GM23338 (cell line): ENCODE results near the gene KCNJ6. TPM values are rescaled to one million over a fixed set of nuclear protein-coding genes. Genes with fewer than 3 reads are reported as not detected.

Experiments used
- ATAC-seq: fragments of 200-7000 bp; cut with Tn5 transposase; 3 replicates; pipeline ENCODE4 v1.9.1; 2020
- DNase-seq: peaks from one replicate; pipeline ENCODE4 v3.0.0-alpha.2; 2015; ENCODE audit warnings: low spot score
- H2AFZ ChIP-seq: fragments of 200-600 bp; sonication (generic); 2 replicates; pipeline ENCODE4 v1.8.0; 2016; ENCODE audit warnings: antibody characterized with exemption, mild to moderate bottlenecking, moderate library complexity
- H3F3A ChIP-seq: fragments of 200-600 bp; sonication (generic); replicated peaks from 2 replicates; pipeline ENCODE4 v1.8.0; 2017; ENCODE audit warnings: antibody characterized with exemption, mixed run types, low read depth
- H3K27ac ChIP-seq: fragments of 200-600 bp; sonication (generic); 2 replicates; pipeline ENCODE4 v1.6.1; 2016; ENCODE audit warnings: low read depth
- H3K27me3 ChIP-seq: fragments of 200-600 bp; sonication (generic); 2 replicates; pipeline ENCODE4 v1.8.0; 2016; ENCODE audit warnings: mild to moderate bottlenecking, mixed run types, moderate library complexity; ENCODE audit not compliant: insufficient read depth
- H3K36me3 ChIP-seq: fragments of 200-600 bp; sonication (generic); 2 replicates; pipeline ENCODE4 v1.8.0; 2016; ENCODE audit warnings: mild to moderate bottlenecking; ENCODE audit not compliant: insufficient read depth
- H3K4me1 ChIP-seq: fragments of 200-600 bp; sonication (generic); 2 replicates; pipeline ENCODE4 v1.8.0; 2016; ENCODE audit warnings: mild to moderate bottlenecking, moderate library complexity; ENCODE audit not compliant: insufficient read depth
- H3K4me2 ChIP-seq: fragments of 200-600 bp; sonication (generic); 2 replicates; pipeline ENCODE4 v1.7.1; 2017; ENCODE audit warnings: mixed run types
- H3K4me3 ChIP-seq: fragments of 200-600 bp; sonication (generic); 2 replicates; pipeline ENCODE4 v1.6.1; 2016; ENCODE audit warnings: mixed run types
- H3K79me2 ChIP-seq: fragments of 200-600 bp; sonication (generic); replicated peaks from 2 replicates; pipeline ENCODE4 v1.8.0; 2017; ENCODE audit warnings: mild to moderate bottlenecking; ENCODE audit not compliant: insufficient read depth
- H3K9me2 ChIP-seq: fragments of 200-600 bp; sonication (generic); 2 replicates; pipeline ENCODE4 v1.8.0; 2017; ENCODE audit not compliant: insufficient read depth
- H4K20me1 ChIP-seq: fragments of 200-600 bp; sonication (generic); replicated peaks from 2 replicates; pipeline ENCODE4 v1.8.0; 2017; ENCODE audit warnings: mild to moderate bottlenecking; ENCODE audit not compliant: insufficient read depth
- H3K27ac Mint-ChIP-seq: 2 replicates; pipeline ENCODE4 v1.8.0; 2020; ENCODE audit warnings: inconsistent platforms, mild to moderate bottlenecking, moderate library complexity, mixed read lengths
- H3K27me3 Mint-ChIP-seq: 3 replicates; pipeline ENCODE4 v1.8.0; 2022; ENCODE audit warnings: low read depth, mild to moderate bottlenecking, moderate library complexity, mixed read lengths, inconsistent platforms; ENCODE audit not compliant: insufficient read depth, poor library complexity
- H3K36me3 Mint-ChIP-seq: 3 replicates; pipeline ENCODE4 v1.8.0; 2021; ENCODE audit warnings: low read depth, mild to moderate bottlenecking, inconsistent platforms, moderate library complexity, mixed read lengths
- H3K4me1 Mint-ChIP-seq: 3 replicates; pipeline ENCODE4 v1.8.0; 2020; ENCODE audit warnings: mild to moderate bottlenecking, inconsistent platforms, mixed read lengths
- H3K4me3 Mint-ChIP-seq: 3 replicates; pipeline ENCODE4 v1.8.0; 2021; ENCODE audit warnings: moderate library complexity, mild to moderate bottlenecking, inconsistent platforms, mixed read lengths
- H3K9me3 Mint-ChIP-seq: 3 replicates; pipeline ENCODE4 v1.8.0; 2020; ENCODE audit warnings: moderate library complexity, mild to moderate bottlenecking, inconsistent platforms, mixed read lengths
- CREB1 ChIP-seq: fragments of 250-450 bp; sonication (Bioruptor Pico); IDR thresholded peaks from 2 replicates; pipeline ENCODE4 v1.5.0; 2020; ENCODE audit warnings: low read depth, mild to moderate bottlenecking, moderate library complexity
- EZH2 ChIP-seq: fragments of 200-600 bp; sonication (generic); IDR thresholded peaks from one replicate; pipeline ENCODE4 v1.8.0; 2017; ENCODE audit warnings: antibody characterized with exemption, mild to moderate bottlenecking, low read depth; ENCODE audit not compliant: unreplicated experiment
- EZH2phosphoT487 ChIP-seq: fragments of 200-600 bp; sonication (generic); IDR thresholded peaks from one replicate; pipeline ENCODE4 v1.8.1; 2018; ENCODE audit warnings: antibody characterized with exemption; ENCODE audit not compliant: unreplicated experiment
- JUNB ChIP-seq: IDR thresholded peaks from one replicate; pipeline ENCODE4 v1.6.1; 2016; ENCODE audit warnings: antibody characterized with exemption; ENCODE audit not compliant: unreplicated experiment
- NANOG ChIP-seq: IDR thresholded peaks from 2 replicates; pipeline ENCODE4 v1.6.1; 2016; ENCODE audit warnings: antibody characterized with exemption, borderline replicate concordance
- POLR2AphosphoS5 ChIP-seq: IDR thresholded peaks from 2 replicates; pipeline ENCODE4 v1.6.1; 2016; ENCODE audit warnings: antibody characterized with exemption, low read depth
- STAT1 ChIP-seq: IDR thresholded peaks from one replicate; pipeline ENCODE4 v1.6.1; 2016; ENCODE audit warnings: antibody characterized with exemption; ENCODE audit not compliant: unreplicated experiment
- ZNF114 ChIP-seq: fragments of 250-450 bp; sonication (Bioruptor Pico); IDR thresholded peaks from 2 replicates; pipeline ENCODE4 v1.5.0; 2020; ENCODE audit warnings: mild to moderate bottlenecking, moderate library complexity
- ZNF331 ChIP-seq: fragments of 250-450 bp; sonication (Bioruptor Pico); IDR thresholded peaks from 2 replicates; pipeline ENCODE4 v1.5.0; 2020; ENCODE audit warnings: low read depth, mild to moderate bottlenecking, moderate library complexity
- ZNF462 ChIP-seq: fragments of 250-450 bp; sonication (Bioruptor Pico); IDR thresholded peaks from 2 replicates; pipeline ENCODE4 v1.5.0; 2020; ENCODE audit warnings: mild to moderate bottlenecking, moderate library complexity
- polyA plus RNA-seq: library from polyadenylated mRNA; unstranded; fragments of >200 nt; fragmentation: Nextera tagmentation; extraction: Ambion mirVana; gene quantifications from 2 replicates; pipeline ENCODE4 v1.2.1, GENCODE V29; 2016
- total RNA-seq: library from RNA; depleted of rRNA; stranded (reverse); fragments of >200 nt; shearing (Covaris generic); gene quantifications from 2 replicates; pipeline ENCODE4 v1.2.3, GENCODE V29; 2014
- TF ChIP-seq, protein P1 (sequence below): IDR thresholded peaks from one replicate; pipeline ENCODE4 v1.6.1; 2018; ENCODE audit warnings: antibody characterized with exemption; ENCODE audit not compliant: unreplicated experiment
- TF ChIP-seq, protein P2 (sequence below): IDR thresholded peaks from 2 replicates; pipeline ENCODE4 v1.6.1; 2016; ENCODE audit warnings: antibody characterized with exemption
- TF ChIP-seq, protein P3 (sequence below), 2 experiments: fragments of 200-600 bp in 1 of 2; sonication (generic) in 1 of 2; conservative IDR thresholded peaks; 2 replicates each; pipeline versions ENCODE4 v1.5.1 to v1.6.1; 2016 to 2017; ENCODE audit warnings: antibody characterized with exemption in 2 of 2, low read depth in 2 of 2, mild to moderate bottlenecking in 2 of 2, moderate library complexity in 1 of 2

Gene KCNJ6
- total and polyA plus RNA-seq, 2 experiments from 2014 or later = 0.48 to 0.52 TPM

GRCh38 chr21:37766129-37766528 is 150.1 kb downstream of the KCNJ6 start:
- Histone ChIP-seq H3K27me3 (no peaks in the 10 kb centered on the region), H3K79me2 (no peaks in the 10 kb centered on the region), H3K9me2 (no peaks in the 10 kb centered on the region), H3K36me3 (peaks cover 4% of the 10 kb centered on the region; the same call in 1 of the 2 replicates), H4K20me1 (no peaks in the 10 kb centered on the region), H3K4me1 (no peaks in the 10 kb centered on the region), H3K4me3 (no peak overlapping the region), H3K4me2 (no peak overlapping the region), H3F3A (no peaks in the 10 kb centered on the region), H2AFZ (no peak overlapping the region), H3K27ac (no peak overlapping the region)
- ATAC-seq (no peak), DNase-seq (no peak)
- peaks cover 2% of the 10 kb centered on the region for H3K27me3 Mint-ChIP-seq
- peaks cover 15% of the 10 kb centered on the region; the same call in 2 of the 3 replicates for H3K36me3 Mint-ChIP-seq
- no peak overlapping the region for H3K4me3 Mint-ChIP-seq
- H3K4me1 Mint-ChIP-seq = peaks cover 5% of the 10 kb centered on the region; the same call in 2 of the 3 replicates
- TF ChIP-seq, protein P1, sequence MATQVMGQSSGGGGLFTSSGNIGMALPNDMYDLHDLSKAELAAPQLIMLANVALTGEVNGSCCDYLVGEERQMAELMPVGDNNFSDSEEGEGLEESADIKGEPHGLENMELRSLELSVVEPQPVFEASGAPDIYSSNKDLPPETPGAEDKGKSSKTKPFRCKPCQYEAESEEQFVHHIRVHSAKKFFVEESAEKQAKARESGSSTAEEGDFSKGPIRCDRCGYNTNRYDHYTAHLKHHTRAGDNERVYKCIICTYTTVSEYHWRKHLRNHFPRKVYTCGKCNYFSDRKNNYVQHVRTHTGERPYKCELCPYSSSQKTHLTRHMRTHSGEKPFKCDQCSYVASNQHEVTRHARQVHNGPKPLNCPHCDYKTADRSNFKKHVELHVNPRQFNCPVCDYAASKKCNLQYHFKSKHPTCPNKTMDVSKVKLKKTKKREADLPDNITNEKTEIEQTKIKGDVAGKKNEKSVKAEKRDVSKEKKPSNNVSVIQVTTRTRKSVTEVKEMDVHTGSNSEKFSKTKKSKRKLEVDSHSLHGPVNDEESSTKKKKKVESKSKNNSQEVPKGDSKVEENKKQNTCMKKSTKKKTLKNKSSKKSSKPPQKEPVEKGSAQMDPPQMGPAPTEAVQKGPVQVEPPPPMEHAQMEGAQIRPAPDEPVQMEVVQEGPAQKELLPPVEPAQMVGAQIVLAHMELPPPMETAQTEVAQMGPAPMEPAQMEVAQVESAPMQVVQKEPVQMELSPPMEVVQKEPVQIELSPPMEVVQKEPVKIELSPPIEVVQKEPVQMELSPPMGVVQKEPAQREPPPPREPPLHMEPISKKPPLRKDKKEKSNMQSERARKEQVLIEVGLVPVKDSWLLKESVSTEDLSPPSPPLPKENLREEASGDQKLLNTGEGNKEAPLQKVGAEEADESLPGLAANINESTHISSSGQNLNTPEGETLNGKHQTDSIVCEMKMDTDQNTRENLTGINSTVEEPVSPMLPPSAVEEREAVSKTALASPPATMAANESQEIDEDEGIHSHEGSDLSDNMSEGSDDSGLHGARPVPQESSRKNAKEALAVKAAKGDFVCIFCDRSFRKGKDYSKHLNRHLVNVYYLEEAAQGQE = no peak
- TF ChIP-seq CREB1 = no peak
- TF ChIP-seq ZNF462 (CRISPR knock-in tag) = no peak
- no peak for TF ChIP-seq NANOG
- no peak for TF ChIP-seq ZNF114
- TF ChIP-seq, protein P2, sequence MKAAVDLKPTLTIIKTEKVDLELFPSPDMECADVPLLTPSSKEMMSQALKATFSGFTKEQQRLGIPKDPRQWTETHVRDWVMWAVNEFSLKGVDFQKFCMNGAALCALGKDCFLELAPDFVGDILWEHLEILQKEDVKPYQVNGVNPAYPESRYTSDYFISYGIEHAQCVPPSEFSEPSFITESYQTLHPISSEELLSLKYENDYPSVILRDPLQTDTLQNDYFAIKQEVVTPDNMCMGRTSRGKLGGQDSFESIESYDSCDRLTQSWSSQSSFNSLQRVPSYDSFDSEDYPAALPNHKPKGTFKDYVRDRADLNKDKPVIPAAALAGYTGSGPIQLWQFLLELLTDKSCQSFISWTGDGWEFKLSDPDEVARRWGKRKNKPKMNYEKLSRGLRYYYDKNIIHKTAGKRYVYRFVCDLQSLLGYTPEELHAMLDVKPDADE = no peak
- no peak for TF ChIP-seq JUNB
- TF ChIP-seq, protein P3, sequence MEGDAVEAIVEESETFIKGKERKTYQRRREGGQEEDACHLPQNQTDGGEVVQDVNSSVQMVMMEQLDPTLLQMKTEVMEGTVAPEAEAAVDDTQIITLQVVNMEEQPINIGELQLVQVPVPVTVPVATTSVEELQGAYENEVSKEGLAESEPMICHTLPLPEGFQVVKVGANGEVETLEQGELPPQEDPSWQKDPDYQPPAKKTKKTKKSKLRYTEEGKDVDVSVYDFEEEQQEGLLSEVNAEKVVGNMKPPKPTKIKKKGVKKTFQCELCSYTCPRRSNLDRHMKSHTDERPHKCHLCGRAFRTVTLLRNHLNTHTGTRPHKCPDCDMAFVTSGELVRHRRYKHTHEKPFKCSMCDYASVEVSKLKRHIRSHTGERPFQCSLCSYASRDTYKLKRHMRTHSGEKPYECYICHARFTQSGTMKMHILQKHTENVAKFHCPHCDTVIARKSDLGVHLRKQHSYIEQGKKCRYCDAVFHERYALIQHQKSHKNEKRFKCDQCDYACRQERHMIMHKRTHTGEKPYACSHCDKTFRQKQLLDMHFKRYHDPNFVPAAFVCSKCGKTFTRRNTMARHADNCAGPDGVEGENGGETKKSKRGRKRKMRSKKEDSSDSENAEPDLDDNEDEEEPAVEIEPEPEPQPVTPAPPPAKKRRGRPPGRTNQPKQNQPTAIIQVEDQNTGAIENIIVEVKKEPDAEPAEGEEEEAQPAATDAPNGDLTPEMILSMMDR (conservative IDR thresholded peaks at IDR 0.05; ENCODE audit: low read depth in 2 of 2) = no peak
- no peak for TF ChIP-seq ZNF331 (CRISPR knock-in tag)
- TF ChIP-seq EZH2phosphoT487 = no peak
- no peak for TF ChIP-seq POLR2AphosphoS5
- TF ChIP-seq EZH2 = no peak
- no peak for TF ChIP-seq STAT1
- H3K27ac Mint-ChIP-seq = no peak overlapping the region
- peaks cover 21% of the 10 kb centered on the region for H3K9me3 Mint-ChIP-seq
